NCI-H510A (cell line): Measurements from ENCODE around the gene LITAF.
"Not testable (repeated sequence)": the region's sequence is repeated elsewhere in the genome, so short reads cannot be mapped to it uniquely, and the experiment has no call there.

Experiments
- DNase-seq: peaks from one replicate; lab custom pipeline; 2025; lab: John Stamatoyannopoulos, UW

The LITAF gene

GRCh38 chr16:11597235-11598095 is 10.7 kb upstream of the LITAF start:
- no peak for DNase-seq

GRCh38 chr16:11596572-11597226 is 10.0 kb upstream of the LITAF start:
- DNase-seq, result no peak

- DNase-seq, result no peak
Observed at GRCh38 chr16:11593581-11593980, 6.9 kb upstream of the LITAF start.

- not testable (repeated sequence) for DNase-seq
Observed at GRCh38 chr16:11593076-11593475, 6.4 kb upstream of the LITAF start.

GRCh38 chr16:11591630-11592029 is 4.9 kb upstream of the LITAF start:
- DNase-seq, result not testable (repeated sequence)

GRCh38 chr16:11589198-11589550 is 2.5 kb upstream of the LITAF start:
- DNase-seq, result no peak

GRCh38 chr16:11588321-11589197 is 1.8 kb upstream of the LITAF start:
- no peak for DNase-seq

- DNase-seq, result no peak
Observed at GRCh38 chr16:11587643-11588247, 1.0 kb upstream of the LITAF start.

GRCh38 chr16:11586378-11586855 is 302 bp downstream of the LITAF start:
- DNase-seq, result no peak

- DNase-seq, result no peak
Observed at GRCh38 chr16:11585460-11586377, 1.0 kb downstream of the LITAF start.

GRCh38 chr16:11583889-11584565 is 2.7 kb downstream of the LITAF start:
- DNase-seq, result no peak

- no peak for DNase-seq
Observed at GRCh38 chr16:11583166-11583565, 3.6 kb downstream of the LITAF start.

- DNase-seq, result no peak
Observed at GRCh38 chr16:11582157-11582814, 4.4 kb downstream of the LITAF start.

GRCh38 chr16:11581678-11582077 is 5.0 kb downstream of the LITAF start:
- no peak for DNase-seq

- DNase-seq, result no peak
Observed at GRCh38 chr16:11580451-11581086, 6.2 kb downstream of the LITAF start.

- DNase-seq, result not testable (repeated sequence)
Observed at GRCh38 chr16:11577290-11577660, 9.4 kb downstream of the LITAF start.

GRCh38 chr16:11576427-11577289 is 10.1 kb downstream of the LITAF start:
- DNase-seq, result no peak

- DNase-seq, result no peak
Observed at GRCh38 chr16:11575223-11575589, 11.5 kb downstream of the LITAF start.
